Gastrocnemius medialis (tissue), 4 donors: Measurements from ENCODE around the gene SWT1.

ENCODE experiments used
- POLR2A ChIP-seq, 2 donors: fragments of 450-650 bp; IDR thresholded peaks; one replicate each; pipeline ENCODE4 v1.6.1; 2017; ENCODE audit warnings: antibody characterized with exemption in 2 of 2, mild to moderate bottlenecking in 2 of 2, moderate library complexity in 2 of 2
- TF ChIP-seq, protein P1 (sequence below), 5 experiments: fragments of 450-650 bp in 3 of 5; fragments of 200-600 bp in 2 of 5; sonication (generic) in 2 of 5; IDR thresholded peaks in 4 of 5; conservative IDR thresholded peaks in 1 of 5; 1 replicate in 4 of 5; 2 replicates in 1 of 5; pipeline ENCODE4 v1.5.1; 2016 to 2019; ENCODE audit warnings: antibody characterized with exemption in 5 of 5, mild to moderate bottlenecking in 3 of 5, moderate library complexity in 3 of 5

DNA sequence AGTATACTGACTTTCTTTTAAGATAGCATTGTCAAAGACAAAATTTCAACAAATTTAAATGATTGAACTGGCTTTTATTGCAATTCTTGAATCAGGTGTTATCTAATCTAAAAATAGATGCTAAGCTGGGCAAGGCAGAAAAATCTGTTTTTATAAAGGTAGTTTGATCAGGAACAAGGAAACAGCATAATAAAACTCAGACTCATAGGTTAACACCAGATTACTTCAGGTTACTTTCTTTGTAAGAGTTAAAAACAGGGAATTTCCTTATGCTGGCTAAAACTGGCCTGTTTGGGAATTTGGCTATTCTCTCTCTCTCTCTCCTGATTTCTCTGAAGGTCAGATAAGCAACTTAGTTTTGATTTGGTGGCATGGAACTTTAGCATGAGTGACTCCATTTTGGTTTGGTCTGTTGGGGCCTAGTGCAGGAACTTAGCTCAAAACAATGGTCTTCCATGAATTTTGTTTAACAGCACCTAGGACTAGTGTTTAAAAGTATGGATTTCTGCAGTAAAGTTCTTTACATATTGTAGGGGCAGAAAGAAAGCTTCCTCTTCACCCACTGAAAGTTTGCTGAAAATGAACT lies 184.3 kb downstream of the SWT1 start:
- no peak for TF ChIP-seq POLR2A (IDR thresholded peaks at IDR 0.05)
- TF ChIP-seq, protein P1, sequence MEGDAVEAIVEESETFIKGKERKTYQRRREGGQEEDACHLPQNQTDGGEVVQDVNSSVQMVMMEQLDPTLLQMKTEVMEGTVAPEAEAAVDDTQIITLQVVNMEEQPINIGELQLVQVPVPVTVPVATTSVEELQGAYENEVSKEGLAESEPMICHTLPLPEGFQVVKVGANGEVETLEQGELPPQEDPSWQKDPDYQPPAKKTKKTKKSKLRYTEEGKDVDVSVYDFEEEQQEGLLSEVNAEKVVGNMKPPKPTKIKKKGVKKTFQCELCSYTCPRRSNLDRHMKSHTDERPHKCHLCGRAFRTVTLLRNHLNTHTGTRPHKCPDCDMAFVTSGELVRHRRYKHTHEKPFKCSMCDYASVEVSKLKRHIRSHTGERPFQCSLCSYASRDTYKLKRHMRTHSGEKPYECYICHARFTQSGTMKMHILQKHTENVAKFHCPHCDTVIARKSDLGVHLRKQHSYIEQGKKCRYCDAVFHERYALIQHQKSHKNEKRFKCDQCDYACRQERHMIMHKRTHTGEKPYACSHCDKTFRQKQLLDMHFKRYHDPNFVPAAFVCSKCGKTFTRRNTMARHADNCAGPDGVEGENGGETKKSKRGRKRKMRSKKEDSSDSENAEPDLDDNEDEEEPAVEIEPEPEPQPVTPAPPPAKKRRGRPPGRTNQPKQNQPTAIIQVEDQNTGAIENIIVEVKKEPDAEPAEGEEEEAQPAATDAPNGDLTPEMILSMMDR (IDR thresholded peaks at IDR 0.05 in 4 of 5, conservative IDR thresholded peaks at IDR 0.05 in 1 of 5), result no peak
